HG03442 (cell line): ENCODE data around the gene SFXN5.
"Not testable (repeated sequence)": the region's sequence is repeated elsewhere in the genome, so short reads cannot be mapped to it uniquely, and the experiment has no call there.

Experiments
- ATAC-seq: cut with Tn5 transposase; IDR thresholded peaks from one replicate; pipeline ENCODE4 v1.9.1; 2021; ENCODE audit warnings: mild to moderate bottlenecking, moderate library complexity; ENCODE audit not compliant: unreplicated experiment

The SFXN5 gene

DNA sequence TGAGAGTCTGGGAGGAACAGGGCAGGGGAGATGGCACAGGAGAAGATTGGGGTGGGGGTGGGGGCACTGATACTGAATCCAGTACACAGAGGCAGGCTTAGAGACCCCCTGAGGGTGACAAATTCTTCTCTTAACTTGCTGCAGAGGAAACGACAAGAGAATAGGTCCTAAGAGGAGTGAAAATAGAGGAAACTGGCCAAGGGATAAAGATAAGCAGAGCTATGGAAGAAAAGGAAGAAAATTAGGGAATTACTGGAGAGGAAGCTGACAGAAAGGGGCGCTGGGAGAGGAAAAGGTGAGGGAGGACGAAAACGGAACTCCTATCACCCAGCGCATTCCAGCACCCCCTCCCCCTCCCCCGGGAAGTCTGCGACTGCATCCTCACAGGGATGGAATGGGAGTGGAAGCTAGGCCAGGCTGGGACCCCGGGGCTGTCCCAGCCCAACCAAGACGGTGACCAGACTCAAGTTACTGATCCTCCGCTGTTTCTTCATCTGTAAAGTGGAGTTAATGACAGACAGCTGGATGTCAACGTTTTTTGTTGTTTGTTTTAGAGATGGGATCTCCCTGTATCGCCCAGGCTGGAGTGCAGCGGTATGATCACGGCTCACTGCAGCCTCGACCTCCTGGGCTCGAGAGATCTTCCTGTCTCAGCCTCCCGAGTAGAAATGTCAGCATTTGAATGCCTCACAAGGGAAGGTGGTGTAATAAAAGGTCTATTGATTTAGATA is 156.8 kb downstream of the SFXN5 start:
- ATAC-seq = no peak

- ATAC-seq = no peak
These were observed 157.3 kb downstream of the SFXN5 start for GRCh38 chr2:72914206-72914559.

- ATAC-seq = no peak
These were observed 157.9 kb downstream of the SFXN5 start for GRCh38 chr2:72913486-72914205.

GRCh38 chr2:72911256-72911655 is 160.3 kb downstream of the SFXN5 start:
- no peak for ATAC-seq

DNA sequence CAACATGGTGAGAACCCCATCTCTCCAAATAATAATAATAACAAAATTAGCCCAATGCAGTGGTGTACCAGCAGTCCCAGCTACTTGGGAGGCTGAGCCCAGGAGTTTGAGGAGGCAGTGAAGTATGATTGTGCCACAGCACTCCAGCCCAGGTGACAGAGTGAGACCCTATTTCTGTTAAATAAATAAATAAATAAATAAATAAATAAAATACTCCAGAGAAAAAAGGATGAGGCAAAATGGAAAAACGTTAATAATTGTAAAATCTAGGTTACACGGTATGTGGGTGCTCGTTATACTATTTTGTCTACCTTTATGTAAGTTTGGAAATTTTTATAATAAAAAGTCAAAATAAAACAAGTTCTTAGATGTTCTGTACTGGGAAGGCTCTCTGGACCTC is 162.8 kb downstream of the SFXN5 start:
- ATAC-seq = no peak

DNA sequence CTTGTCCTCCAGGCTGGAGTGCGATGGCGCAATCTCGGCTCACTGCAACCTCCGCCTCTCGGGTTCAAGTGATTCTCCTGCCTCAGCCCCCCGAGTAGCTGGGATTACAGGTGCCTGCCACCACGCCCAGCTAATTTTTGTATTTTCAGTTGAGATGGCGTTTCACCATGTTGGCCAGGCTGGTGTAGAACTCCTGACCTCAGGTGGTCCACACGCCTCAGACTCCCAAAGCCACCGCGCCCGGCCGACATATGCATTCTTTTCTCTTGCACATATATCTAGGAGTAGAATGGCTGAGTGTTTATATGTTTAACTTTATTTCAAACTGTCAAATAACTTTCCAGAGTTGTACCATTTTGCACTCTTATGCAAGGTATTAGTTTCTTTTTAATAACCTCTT is 164.1 kb downstream of the SFXN5 start:
- not testable (repeated sequence) for ATAC-seq

- ATAC-seq = no peak
These were observed 170.1 kb downstream of the SFXN5 start for GRCh38 chr2:72901426-72901825.

- no peak for ATAC-seq
These were observed 171.2 kb downstream of the SFXN5 start for GRCh38 chr2:72900191-72900825.

GRCh38 chr2:72898585-72898906 is 173.0 kb downstream of the SFXN5 start:
- no peak for ATAC-seq

- no peak for ATAC-seq
These were observed 173.5 kb downstream of the SFXN5 start for GRCh38 chr2:72897785-72898584.

GRCh38 chr2:72896446-72896845 is 175.1 kb downstream of the SFXN5 start:
- ATAC-seq = no peak

- ATAC-seq = no peak
These were observed 175.7 kb downstream of the SFXN5 start for GRCh38 chr2:72895759-72896281.

GRCh38 chr2:72895154-72895553 is 176.4 kb downstream of the SFXN5 start:
- no peak for ATAC-seq

- ATAC-seq = no peak
These were observed 177.0 kb downstream of the SFXN5 start for GRCh38 chr2:72894514-72894913.

DNA sequence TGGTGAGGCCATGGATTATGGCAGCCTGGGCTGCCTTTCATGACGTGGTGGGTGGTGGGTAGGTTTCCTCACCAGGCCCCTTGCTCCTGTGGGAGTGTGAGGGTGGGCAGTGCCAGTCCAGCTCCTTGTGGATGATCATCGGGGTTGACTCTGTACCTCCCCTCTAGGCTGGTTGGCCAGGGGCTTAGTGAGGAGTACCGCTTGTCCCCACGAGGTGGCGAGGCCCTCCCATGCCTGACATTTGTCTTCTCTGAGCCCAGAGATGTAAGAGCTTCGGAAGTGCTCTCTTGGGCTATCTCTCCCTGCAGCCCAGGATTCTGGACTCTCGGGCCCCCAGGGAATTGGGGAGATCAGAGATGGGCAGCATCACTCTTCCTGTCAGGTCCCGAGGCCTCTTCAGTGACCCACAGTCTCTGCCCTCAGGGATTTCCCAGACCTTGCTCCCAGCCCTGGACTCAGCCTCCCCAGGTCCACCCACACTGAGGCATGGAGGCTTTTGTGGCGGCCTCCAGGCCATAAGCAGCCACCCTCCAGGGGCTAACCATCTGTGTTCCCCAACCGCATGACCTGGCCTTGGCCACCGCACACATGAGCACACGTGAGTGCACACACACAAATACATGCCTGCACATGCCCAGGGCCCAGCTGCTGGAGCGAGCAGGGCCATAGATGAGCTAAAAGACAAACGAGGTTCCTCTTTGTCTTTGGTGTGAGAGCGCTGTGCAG is 177.8 kb downstream of the SFXN5 start:
- peak; percentile 70 for ATAC-seq

DNA sequence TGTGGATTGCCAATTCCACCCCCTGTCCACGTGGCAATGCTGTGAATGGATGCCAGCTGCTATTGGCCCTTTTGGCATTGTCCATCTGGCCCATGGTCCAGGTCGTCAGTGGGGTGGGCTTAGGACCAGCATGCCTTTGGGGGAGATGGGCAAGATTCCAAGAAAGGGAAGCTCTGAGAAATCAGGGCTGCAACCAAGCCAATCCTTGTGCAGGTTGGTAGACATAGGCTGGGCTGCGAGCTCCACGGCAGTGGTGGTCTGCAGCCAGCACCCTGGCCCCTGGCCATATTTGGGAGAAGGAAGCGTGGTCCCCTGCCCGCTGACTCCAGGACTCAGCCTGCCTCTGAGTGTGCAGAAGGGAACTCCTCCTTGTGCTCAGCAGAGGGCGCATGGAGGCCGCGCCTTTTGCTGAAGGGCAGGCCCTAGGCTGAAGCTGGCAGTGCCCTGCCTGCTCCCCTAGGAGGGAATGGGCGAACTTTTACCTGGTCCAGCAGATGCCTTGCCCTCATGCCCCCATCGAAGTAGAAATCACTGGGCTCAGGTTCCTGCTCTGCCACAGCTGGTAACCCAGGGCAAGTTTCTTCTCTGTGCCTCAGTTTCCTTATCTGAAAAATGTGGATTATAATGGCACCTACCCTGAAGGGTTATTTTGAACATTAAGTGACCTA is 178.9 kb downstream of the SFXN5 start:
- ATAC-seq = peak; percentile 47
